Epithelial cell of proximal tubule (primary cell): Measurements from ENCODE around the gene FFAR3. TPM values are rescaled to one million over a fixed set of nuclear protein-coding genes. Genes with fewer than 3 reads are reported as not detected.
A peak's percentile ranks its signal among the peaks of the same experiment; 100 is the strongest.

Experiments used
- DNase-seq: peaks from one replicate; pipeline ENCODE4 v3.0.0-alpha.2; 2011; ENCODE audit warnings: low read depth
- H3K4me3 ChIP-seq: 2 replicates; pipeline ENCODE4 v1.5.1; 2011; ENCODE audit warnings: low read depth, mild to moderate bottlenecking, low read length
- CTCF ChIP-seq: conservative IDR thresholded peaks from 2 replicates; pipeline ENCODE4 v1.5.1; 2012; ENCODE audit warnings: low read depth, mild to moderate bottlenecking, low read length
- total RNA-seq: library from RNA; depleted of rRNA; stranded (reverse); fragments of >200 nt; gene quantifications from 2 replicates; pipeline ENCODE4 v1.2.3, GENCODE V29; 2015

The FFAR3 gene
- total RNA-seq, 1 donor from 2014 or later: not detected

GRCh38 chr19:35320065-35320713 lies 38.1 kb upstream of the FFAR3 start:
- DNase-seq: no peak
- no peak for TF ChIP-seq CTCF
- H3K4me3 ChIP-seq: no peak overlapping the region

- no peak overlapping the region for H3K4me3 ChIP-seq
- no peak for DNase-seq
- TF ChIP-seq CTCF: no peak
These were observed 37.0 kb upstream of the FFAR3 start for GRCh38 chr19:35321291-35321690.

- no peak for DNase-seq
- no peak for TF ChIP-seq CTCF
- H3K4me3 ChIP-seq: no peak overlapping the region
These were observed 36.2 kb upstream of the FFAR3 start for GRCh38 chr19:35322014-35322413.

- H3K4me3 ChIP-seq: no peak overlapping the region
- peak; percentile 39 for TF ChIP-seq CTCF
- no peak for DNase-seq
These were observed 30.6 kb upstream of the FFAR3 start for GRCh38 chr19:35327642-35328041.

- DNase-seq: no peak
- H3K4me3 ChIP-seq: no peak within 1 kb of the TSS
- no peak for TF ChIP-seq CTCF
These were observed 29.4 kb upstream of the FFAR3 start, which contains the start of gene CD22 for GRCh38 chr19:35328851-35329285. TSS of gene CD22 (plus strand) at chr19:35329187. CDS start at chr19:35332041, 2,854 bp downstream.

- no peak overlapping the region for H3K4me3 ChIP-seq
- TF ChIP-seq CTCF: no peak
- no peak for DNase-seq
These were observed 28.9 kb upstream of the FFAR3 start for GRCh38 chr19:35329323-35329722.

GRCh38 chr19:35330475-35330874 lies 27.8 kb upstream of the FFAR3 start:
- no peak overlapping the region for H3K4me3 ChIP-seq
- no peak for DNase-seq
- TF ChIP-seq CTCF: no peak
